K562 (cell line): ENCODE data around the gene ZSWIM8. TPM values are rescaled to one million over a fixed set of nuclear protein-coding genes. Genes with fewer than 3 reads are reported as not detected.

Experiments
- ATAC-seq: fragments of 200-7000 bp; cut with Tn5 transposase; 3 replicates; pipeline ENCODE4 v1.9.1; 2020; ENCODE audit warnings: moderate library complexity
- BruUV-seq: library from RNA; stranded (reverse); fragments of 400-500 nt; replicated peaks from 2 replicates; lab custom pipeline; 2021; lab: Mats Ljungman, UMichigan
- CTCF ChIA-PET: fragments of 300-600 bp; formaldehyde crosslinking; extraction: SDS; loops from one replicate; lab custom pipeline; 2021; ENCODE audit warnings: low intra/inter-chr PET ratio; lab: Yijun Ruan, JAX
- POLR2A ChIA-PET: fragments of 300-600, 350-650 bp; sonication (Branson Sonifier 250); formaldehyde crosslinking; extraction: SDS; loops from one replicate; lab custom pipeline; 2021; ENCODE audit warnings: antibody characterized with exemption, inconsistent platforms; lab: Yijun Ruan, JAX
- DNase-seq, 4 experiments: peaks; one replicate each; pipeline versions ENCODE4 v3.0.0 to v3.0.0-alpha.2; 2011 to 2018; ENCODE audit warnings: low spot score in 3 of 4, mixed read lengths in 3 of 4; ENCODE audit errors: extremely low read depth in 1 of 4
- FAIRE-seq: peaks from 2 replicates; lab custom pipeline; 2011; peaks lifted over from hg19 to GRCh38; lab: Jason Lieb, UNC
- H2AFZ ChIP-seq: 2 replicates; pipeline ENCODE4 v1.6.0; 2011; ENCODE audit warnings: low read depth, low read length, control low read depth, inconsistent platforms
- H3K27ac ChIP-seq: fragments of 200-600 bp; 3 replicates; pipeline ENCODE4 v1.8.0; 2011; ENCODE audit warnings: low read depth, mild to moderate bottlenecking, control low read depth, inconsistent platforms, low read length, moderate library complexity, mixed read lengths; ENCODE audit errors: extremely low read depth
- H3K27me3 ChIP-seq, 2 experiments: fragments of 300-600 bp in 1 of 2; 2 replicates in 1 of 2; 3 replicates in 1 of 2; pipeline versions ENCODE4 v1.6.0 to v1.8.0; 2011; ENCODE audit warnings: inconsistent platforms in 2 of 2, low read length in 2 of 2, mild to moderate bottlenecking in 1 of 2, mixed read lengths in 1 of 2, moderate library complexity in 1 of 2; ENCODE audit not compliant: control insufficient read depth in 2 of 2, insufficient read depth in 2 of 2
- H3K36me3 ChIP-seq: fragments of 300-600 bp; 3 replicates; pipeline ENCODE4 v1.8.0; 2011; ENCODE audit warnings: mild to moderate bottlenecking, low read length, inconsistent platforms; ENCODE audit not compliant: control insufficient read depth, insufficient read depth
- H3K4me1 ChIP-seq, 2 experiments: fragments of 200-600 bp in 1 of 2; replicated peaks in 1 of 2; 2 replicates in 1 of 2; 3 replicates in 1 of 2; pipeline versions ENCODE4 v1.5.1 to v1.8.0; 2011; ENCODE audit warnings: inconsistent platforms in 2 of 2, low read length in 2 of 2, mild to moderate bottlenecking in 1 of 2, mixed read lengths in 1 of 2, moderate library complexity in 1 of 2; ENCODE audit not compliant: control insufficient read depth in 2 of 2, insufficient read depth in 2 of 2
- H3K4me2 ChIP-seq: 2 replicates; pipeline ENCODE4 v1.6.1; 2011; ENCODE audit warnings: low read length, control low read depth, inconsistent platforms, mixed read lengths; ENCODE audit not compliant: insufficient read depth
- H3K4me3 ChIP-seq: fragments of 200-600 bp; sonication (generic), shearing (Covaris generic); 2 replicates; pipeline ENCODE4 v1.5.1; 2016; ENCODE audit warnings: control low read depth, inconsistent platforms
- H3K79me2 ChIP-seq: fragments of 200-600 bp; 3 replicates; pipeline ENCODE4 v1.8.0; 2011; ENCODE audit warnings: low read length, inconsistent platforms; ENCODE audit not compliant: control insufficient read depth, insufficient read depth
- H3K9ac ChIP-seq, 2 experiments: 2 replicates each; pipeline versions ENCODE4 v1.6.0 to v1.6.1; 2011; ENCODE audit warnings: low read depth in 2 of 2, low read length in 2 of 2, control low read depth in 1 of 2, inconsistent platforms in 1 of 2, mild to moderate bottlenecking in 1 of 2, mixed read lengths in 1 of 2; ENCODE audit not compliant: insufficient read depth in 1 of 2
- H3K9me1 ChIP-seq: one replicate; pipeline ENCODE4 v1.6.0; 2011; ENCODE audit warnings: inconsistent platforms, mild to moderate bottlenecking, low read length, moderate library complexity; ENCODE audit not compliant: control insufficient read depth, insufficient read depth
- H3K9me3 ChIP-seq: replicated peaks from 2 replicates; pipeline ENCODE4 v1.5.1; 2011; ENCODE audit warnings: low read depth, low read length, inconsistent platforms; ENCODE audit not compliant: control insufficient read depth, insufficient read depth
- H4K20me1 ChIP-seq: replicated peaks from 2 replicates; pipeline ENCODE4 v1.6.1; 2011; ENCODE audit warnings: low read length, inconsistent platforms, mixed read lengths; ENCODE audit not compliant: control insufficient read depth, insufficient read depth
- ELF2 ChIP-seq: fragments of 250-450 bp; sonication (Bioruptor Pico); IDR thresholded peaks from 2 replicates; pipeline ENCODE4 v1.5.0; 2021; ENCODE audit warnings: mild to moderate bottlenecking
- EP300 ChIP-seq: IDR thresholded peaks from 2 replicates; pipeline ENCODE4 v1.6.1; 2012; ENCODE audit warnings: low read length, improper control_type of control experiment
- EWSR1 ChIP-seq: fragments of 450-650 bp; IDR thresholded peaks from 2 replicates; pipeline ENCODE4 v1.6.1; 2018; ENCODE audit warnings: borderline replicate concordance, mild to moderate bottlenecking, low read depth, moderate library complexity; ENCODE audit not compliant: partially characterized antibody
- FOXJ2 ChIP-seq: fragments of 200-800 bp; sonication (Bioruptor generic); IDR thresholded peaks from 2 replicates; pipeline ENCODE4 v1.6.1; 2016; ENCODE audit warnings: missing genetic modification characterization, missing compliant biosample characterization
- FOXP1 ChIP-seq: sonication (generic); formaldehyde crosslinking; IDR thresholded peaks from 2 replicates; pipeline ENCODE4 v1.8.0; 2022; ENCODE audit warnings: mild to moderate bottlenecking, missing genetic modification reagents
- GTF2A2 ChIP-seq: IDR thresholded peaks from 2 replicates; pipeline ENCODE4 v1.6.1; 2016; ENCODE audit warnings: mild to moderate bottlenecking, missing genetic modification characterization, missing compliant biosample characterization
- KDM1A ChIP-seq, 2 experiments: fragments of 450-650 bp; IDR thresholded peaks; 2 replicates each; pipeline ENCODE4 v1.6.1; 2016; ENCODE audit warnings: mild to moderate bottlenecking in 2 of 2
- RBBP5 ChIP-seq: fragments of 200-600 bp; sonication (generic); IDR thresholded peaks from 2 replicates; pipeline ENCODE4 v1.6.1; 2012; ENCODE audit warnings: borderline replicate concordance, mild to moderate bottlenecking, low read length, control low read depth, inconsistent platforms; ENCODE audit not compliant: insufficient read depth, poor library complexity, severe bottlenecking
- RFX7 ChIP-seq: fragments of 250-450 bp; sonication (Bioruptor Pico); IDR thresholded peaks from 2 replicates; pipeline ENCODE4 v1.5.1; 2021; ENCODE audit warnings: mild to moderate bottlenecking
- SAFB ChIP-seq: fragments of 200-400 bp; formaldehyde crosslinking; IDR thresholded peaks from 2 replicates; pipeline ENCODE4 v1.6.1; 2017; ENCODE audit warnings: low read depth, low read length, borderline replicate concordance
- TAL1 ChIP-seq: fragments of 450-650 bp; IDR thresholded peaks from 2 replicates; pipeline ENCODE4 v1.6.1; 2016; ENCODE audit warnings: mild to moderate bottlenecking
- TCF15 ChIP-seq: fragments of 250-450 bp; sonication (Bioruptor Pico); IDR thresholded peaks from 2 replicates; pipeline ENCODE4 v1.8.0; 2022; ENCODE audit warnings: moderate library complexity, mild to moderate bottlenecking, inconsistent platforms
- TOE1 ChIP-seq, 2 experiments: fragments of 450-650 bp in 1 of 2; sonication (generic) in 1 of 2; formaldehyde crosslinking in 1 of 2; IDR thresholded peaks; 2 replicates each; pipeline versions ENCODE4 v1.7.1 to v1.8.0; 2016 to 2022; ENCODE audit warnings: borderline replicate concordance in 2 of 2, mild to moderate bottlenecking in 2 of 2, antibody characterized with exemption in 1 of 2, inconsistent platforms in 1 of 2, low read depth in 1 of 2, missing genetic modification reagents in 1 of 2, moderate library complexity in 1 of 2
- USF1 ChIP-seq: sonication (generic); formaldehyde crosslinking; IDR thresholded peaks from 2 replicates; pipeline ENCODE4 v1.9.0; 2022; ENCODE audit warnings: mild to moderate bottlenecking, missing genetic modification reagents
- ZNF165 ChIP-seq: fragments of 250-450 bp; sonication (Bioruptor Pico); IDR thresholded peaks from 2 replicates; pipeline ENCODE4 v1.4.0; 2020; ENCODE audit warnings: borderline replicate concordance
- ZNF24 ChIP-seq: fragments of 450-650 bp; IDR thresholded peaks from 2 replicates; pipeline ENCODE4 v1.6.1; 2016
- ZNF277 ChIP-seq: fragments of 250-450 bp; sonication (Bioruptor Pico); IDR thresholded peaks from 2 replicates; pipeline ENCODE4 v1.8.0; 2022; ENCODE audit warnings: inconsistent platforms, mild to moderate bottlenecking, moderate library complexity, borderline replicate concordance
- ZNF785 ChIP-seq: fragments of 250-450 bp; sonication (Bioruptor Pico); IDR thresholded peaks from 2 replicates; pipeline ENCODE4 v1.4.0; 2020; ENCODE audit warnings: mild to moderate bottlenecking
- WGBS: fragments of 100-300 bp; shearing (Covaris generic); methylation state at CpG from one replicate; pipeline ENCODE4 v1.1.6; 2016; ENCODE audit warnings: low coverage, mixed read lengths; ENCODE audit not compliant: insufficient coverage; ENCODE audit errors: missing lambda C conversion rate; 5-methylcytosine and 5-hydroxymethylcytosine counted together
- in situ Hi-C: fragments of 300-500 bp; cut with MboI; formaldehyde crosslinking; loops from 4 replicates; pipeline ENCODE4 v1.15.0; 2018; ENCODE audit warnings: inconsistent platforms, mixed read lengths
- intact Hi-C: fragments of 100-400 bp; cut with micrococcal nuclease; formaldehyde crosslinking; loops from 2 replicates; pipeline ENCODE4 v1.14.2; 2022
- polyA plus RNA-seq, 8 experiments: library from polyadenylated mRNA; depleted of rRNA in 4 of 8; stranded (reverse) in 5 of 8; unstranded in 3 of 8; fragments of >200 nt; fragmentation: Nextera tagmentation in 2 of 8; fragmentation: Illumina TruSeq in 1 of 8; extraction: Ambion mirVana in 2 of 8; extraction: Trizol in 1 of 8; gene quantifications; 2 replicates each; pipeline versions ENCODE4 v1.2.1 to v1.2.3, GENCODE V29; 2011 to 2014; ENCODE audit warnings: inconsistent platforms in 1 of 8, missing spikeins in 1 of 8
- total RNA-seq, 7 experiments: library from RNA; depleted of rRNA in 6 of 7; stranded (reverse); fragments of >200 nt in 6 of 7; fragmentation: Illumina TruSeq in 2 of 7; extraction: Trizol in 2 of 7; gene quantifications; 2 replicates each; pipeline versions ENCODE4 v1.2.1 to v1.2.3, GENCODE V29; 2011 to 2021; ENCODE audit warnings: low replicate concordance in 1 of 7
- TF ChIP-seq, protein P1 (sequence below): sonication (generic); formaldehyde crosslinking; IDR thresholded peaks from 2 replicates; pipeline ENCODE4 v1.8.1; 2022; ENCODE audit warnings: missing genetic modification reagents

Gene ZSWIM8
- total and polyA plus RNA-seq, 9 of the 15 experiments (the other 6 are each of a cell fraction or from before 2014, with no cell fraction given): 5.6 to 47.8 (median 26.7) TPM

- peaks cover 47% of the 10 kb centered on the region for H3K36me3 ChIP-seq
- H3K4me1 ChIP-seq: peaks cover 13 to 24% of the 10 kb centered on the region in 2 experiments
- FAIRE-seq (peak; percentile 11), ATAC-seq (no peak), DNase-seq (peak in 2 of 4 experiments; percentile 13 to 57)
- POLR2A ChIA-PET: interaction anchor here (0.7 to 6.2 kb wide), 17 partner anchors 9 to 341 kb away, joined by 3 to 113 read pairs (median 4); partner anchors contain the start of gene SEC24C
- H3K9ac ChIP-seq: peak overlapping the region; percentile 95 to 96
- in situ Hi-C loops: no loop called here
- WGBS: 1% methylated on average over 11 of the region's 11 CpGs
- peak overlapping the region; percentile 81 for H3K4me3 ChIP-seq
- intact Hi-C loops: loop anchor here (10.0 kb wide), 1 partner anchor 324 kb away; no protein-coding TSS in a partner anchor
- H3K27ac ChIP-seq: peak overlapping the region; percentile 92
- H3K9me3 ChIP-seq: no peaks in the 10 kb centered on the region
- peaks cover 88% of the 10 kb centered on the region for H3K79me2 ChIP-seq
- BruUV-seq: TSS peak; percentile 82
- H3K4me2 ChIP-seq: peak overlapping the region; percentile 96
- H3K27me3 ChIP-seq: no peaks in the 10 kb centered on the region
- no peaks in the 10 kb centered on the region for H4K20me1 ChIP-seq
- peak overlapping the region; percentile 60; the same call in 1 of the 2 replicates for H2AFZ ChIP-seq
- CTCF ChIA-PET: no interaction called here
- H3K9me1 ChIP-seq: no peaks in the 10 kb centered on the region
- no peak for TF ChIP-seq ZNF165 (CRISPR knock-in tag)
- TF ChIP-seq ZNF277 (CRISPR knock-in tag): no peak
- TF ChIP-seq RBBP5: no peak
- no peak for TF ChIP-seq TAL1
- TF ChIP-seq FOXP1: no peak
- TF ChIP-seq, protein P1, sequence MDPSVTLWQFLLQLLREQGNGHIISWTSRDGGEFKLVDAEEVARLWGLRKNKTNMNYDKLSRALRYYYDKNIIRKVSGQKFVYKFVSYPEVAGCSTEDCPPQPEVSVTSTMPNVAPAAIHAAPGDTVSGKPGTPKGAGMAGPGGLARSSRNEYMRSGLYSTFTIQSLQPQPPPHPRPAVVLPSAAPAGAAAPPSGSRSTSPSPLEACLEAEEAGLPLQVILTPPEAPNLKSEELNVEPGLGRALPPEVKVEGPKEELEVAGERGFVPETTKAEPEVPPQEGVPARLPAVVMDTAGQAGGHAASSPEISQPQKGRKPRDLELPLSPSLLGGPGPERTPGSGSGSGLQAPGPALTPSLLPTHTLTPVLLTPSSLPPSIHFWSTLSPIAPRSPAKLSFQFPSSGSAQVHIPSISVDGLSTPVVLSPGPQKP (CRISPR knock-in tag): no peak
- no peak for TF ChIP-seq KDM1A (IDR thresholded peaks at IDR 0.05)
- no peak for TF ChIP-seq ELF2 (CRISPR knock-in tag)
- no peak for TF ChIP-seq EP300
- TF ChIP-seq ZNF24: no peak
- TF ChIP-seq USF1 (CRISPR knock-in tag): no peak
- no peak for TF ChIP-seq ZNF785 (CRISPR knock-in tag)
- TF ChIP-seq FOXJ2: no peak
- TF ChIP-seq RFX7: no peak
- TF ChIP-seq GTF2A2 (tag): no peak
- TF ChIP-seq TOE1 (IDR thresholded peaks at IDR 0.05; ENCODE audit: borderline replicate concordance): 0 out of 2 replicates have a peak, but pooled peaks have one; percentile 9
- no peak for TF ChIP-seq TOE1 (CRISPR knock-in tag; IDR thresholded peaks at IDR 0.05; ENCODE audit: borderline replicate concordance, low read depth)
- TF ChIP-seq TCF15 (CRISPR knock-in tag): no peak
- no peak for TF ChIP-seq EWSR1
- no peak for TF ChIP-seq SAFB
Observed at GRCh38 chr10:73780966-73781365, 4.4 kb upstream of the ZSWIM8 start.
